ENCODE measurements around the gene BFAR.
"Not testable (repeated sequence)": the region's sequence is repeated elsewhere in the genome, so short reads cannot be mapped to it uniquely, and the experiment has no call there.

BFAR gene

DNA sequence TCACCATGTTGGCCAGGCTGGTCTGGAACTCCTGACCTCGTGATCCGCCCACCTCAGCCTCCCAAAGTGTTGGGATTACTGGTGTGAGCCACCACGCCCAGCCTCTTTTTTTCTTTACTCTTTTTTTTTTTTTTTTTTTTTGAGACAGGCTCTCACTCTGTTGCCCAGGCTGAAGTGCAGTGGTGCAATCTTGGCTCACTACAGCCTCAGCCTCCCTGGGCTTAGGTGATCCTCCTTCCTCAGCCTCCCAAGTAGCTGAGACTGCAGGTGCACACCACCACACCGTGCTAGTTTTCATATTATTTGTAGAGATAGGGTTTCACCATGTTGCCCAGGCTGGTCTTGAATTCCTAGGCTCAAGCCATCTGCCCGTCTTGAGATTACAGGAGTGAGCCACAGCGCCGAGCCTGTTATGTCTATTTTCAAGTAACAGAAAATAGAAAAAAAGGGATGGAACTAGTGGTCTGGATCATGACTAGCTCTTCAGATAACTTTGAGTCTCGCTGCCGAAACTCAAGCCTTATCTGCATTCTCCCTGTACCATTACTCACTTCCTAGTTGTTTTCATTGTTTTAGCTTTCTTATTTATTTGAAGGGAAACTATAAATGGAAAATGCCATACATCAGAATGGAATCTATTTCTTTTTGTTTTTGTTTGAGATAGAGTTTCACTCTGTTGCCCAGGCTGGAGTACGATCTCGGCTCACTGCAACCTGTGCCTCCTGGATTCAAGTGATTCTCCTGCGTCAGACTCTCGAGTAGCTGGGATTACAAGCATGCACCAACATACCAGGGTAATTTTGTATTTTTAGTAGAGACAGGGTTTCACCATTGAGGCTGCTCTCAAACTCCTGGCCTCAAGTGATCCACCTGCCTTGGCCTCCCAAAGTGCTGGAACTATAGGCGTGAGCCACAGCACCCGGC lies 53.4 kb downstream of the BFAR start:
- DNase-seq (ENCODE audit: low read depth in 2 of 2) = not testable (repeated sequence)

DNA sequence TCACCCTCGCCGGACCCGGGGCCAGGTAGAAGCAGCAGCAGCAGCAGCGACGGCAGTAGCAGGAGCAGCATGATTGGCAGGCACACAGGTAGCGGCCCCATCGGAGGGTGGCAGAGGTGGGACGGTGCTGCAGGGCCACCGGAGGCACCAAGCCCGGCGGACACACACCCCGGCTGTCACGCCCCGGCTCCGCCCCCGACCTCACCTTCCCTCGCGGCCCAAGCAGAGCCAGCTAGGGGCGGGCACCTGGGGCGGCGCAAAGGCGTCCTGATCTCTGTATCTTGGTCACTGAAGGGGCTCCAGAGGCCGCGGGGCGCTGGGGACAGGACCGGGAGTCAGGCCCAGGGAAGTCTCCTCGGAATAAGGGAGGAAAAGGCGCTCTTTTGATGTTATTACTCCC lies 61.4 kb downstream of the BFAR start, which contains the start of gene PLA2G10:
Gene PLA2G10, minus strand, starts transcription at position 180 of the 400 bp plus-strand sequence. Its CDS starts 79 bp downstream, at position 101.
- not testable (repeated sequence) for DNase-seq (ENCODE audit: low read depth in 2 of 2)

- DNase-seq (ENCODE audit: low read depth in 2 of 2) = not testable (repeated sequence)
Observed at GRCh38 chr16:14701859-14702258, 69.1 kb downstream of the BFAR start.

DNA sequence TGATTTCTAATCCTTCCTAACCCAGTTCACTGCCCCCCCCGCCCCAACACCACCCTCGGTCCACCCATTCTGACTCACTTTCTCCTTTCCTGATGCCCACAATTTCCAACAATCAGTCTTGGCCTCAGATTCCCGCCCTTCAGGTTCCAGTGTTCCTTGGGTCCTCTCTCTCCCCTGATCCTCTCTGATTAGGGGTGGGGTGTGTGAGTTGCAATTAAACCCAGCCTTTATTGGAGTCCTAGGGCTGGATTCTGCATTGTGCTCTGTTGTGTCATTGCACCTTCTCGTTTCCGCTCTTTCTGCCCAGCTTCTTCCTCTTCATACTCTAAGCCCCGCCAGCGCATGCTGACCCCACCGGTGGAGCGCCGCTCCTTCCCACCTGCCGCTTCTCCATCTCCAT lies 69.9 kb downstream of the BFAR start:
- DNase-seq (ENCODE audit: low read depth in 2 of 2) = not testable (repeated sequence)

DNA sequence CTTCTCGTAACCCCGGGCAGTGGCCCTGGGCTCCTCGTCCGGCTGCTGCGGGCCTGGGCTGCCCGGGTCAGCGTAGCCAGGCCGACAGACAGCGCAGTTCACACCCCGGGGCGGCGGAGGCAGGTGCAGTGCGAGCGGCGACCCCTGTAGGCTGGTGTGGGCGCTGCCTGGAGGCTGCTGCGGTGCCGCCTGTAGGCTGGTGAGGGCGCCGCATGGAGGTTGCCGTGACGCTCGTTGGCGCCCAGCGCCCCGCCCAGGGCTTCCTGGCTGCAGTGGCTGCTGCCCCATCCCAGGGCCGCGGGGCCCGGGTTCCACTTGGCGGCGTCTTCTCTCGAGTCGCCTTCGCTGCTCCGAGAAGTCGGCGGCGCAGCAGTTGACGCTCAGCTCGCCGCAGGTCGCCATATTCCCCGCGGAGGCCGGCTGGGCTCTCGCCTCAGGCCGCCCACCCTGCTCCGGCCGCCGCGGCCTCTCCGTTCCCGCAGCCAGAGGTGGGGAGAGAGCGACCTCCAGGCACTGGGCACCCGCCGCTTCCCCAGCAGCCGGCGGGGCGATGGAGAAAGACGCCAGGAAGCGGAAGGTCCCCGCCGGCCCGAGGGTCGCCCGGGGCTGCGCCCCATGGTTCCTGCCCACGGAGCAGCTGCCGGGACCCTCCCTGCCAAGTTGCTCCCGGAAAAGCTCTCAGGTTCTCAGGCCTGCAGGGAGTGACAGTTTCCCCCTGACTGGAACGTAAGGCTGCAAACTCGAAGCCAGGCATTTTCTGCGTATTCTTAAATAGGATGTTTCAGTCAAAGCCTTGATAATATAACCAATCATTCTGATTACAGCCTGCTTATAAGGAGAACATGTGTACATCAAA lies 70.6 kb downstream of the BFAR start, which contains the start of gene NPIPA3:
Gene NPIPA3, plus strand, starts transcription at position 256 of the 856 bp plus-strand sequence. CDS start 5,533 bp downstream, outside the sequence.
- not testable (repeated sequence) for DNase-seq (ENCODE audit: low read depth in 2 of 2)

All from stimulated activated CD8-positive, alpha-beta memory T cell treated with anti-CD3 and anti-CD28 coated beads, Interleukin-15, amount 100 ng/mL, for 48 hours (primary cell).